GF-D8 (cell line): ENCODE results near the gene CXorf66.
"Not testable (repeated sequence)": the region's sequence is repeated elsewhere in the genome, so short reads cannot be mapped to it uniquely, and the experiment has no call there.

ENCODE experiments used
- DNase-seq: peaks from one replicate; lab custom pipeline; 2025; lab: John Stamatoyannopoulos, UW

The CXorf66 gene

GRCh38 chrX:139965421-139965820 lies at the start of gene CXorf66:
Gene CXorf66 (minus strand): TSS chrX:139965521. CDS start chrX:139965496, 25 bp downstream.
- no peak for DNase-seq

GRCh38 chrX:139982856-139983255 lies 17.5 kb upstream of the CXorf66 start:
- no peak for DNase-seq

GRCh38 chrX:139974471-139974870 lies 9.2 kb upstream of the CXorf66 start:
- no peak for DNase-seq

- no peak for DNase-seq
Observed at GRCh38 chrX:139972629-139973624, 7.6 kb upstream of the CXorf66 start.

GRCh38 chrX:139972113-139972512 lies 6.8 kb upstream of the CXorf66 start:
- no peak for DNase-seq

- DNase-seq: no peak
Observed at GRCh38 chrX:139971394-139971749, 6.1 kb upstream of the CXorf66 start.

- no peak for DNase-seq
Observed at GRCh38 chrX:139969286-139969685, 4.0 kb upstream of the CXorf66 start.

- DNase-seq: no peak
Observed at GRCh38 chrX:139967750-139968149, 2.4 kb upstream of the CXorf66 start.

GRCh38 chrX:139967300-139967699 lies 2.0 kb upstream of the CXorf66 start:
- DNase-seq: no peak

- not testable (repeated sequence) for DNase-seq
Observed at GRCh38 chrX:139966159-139966558, 838 bp upstream of the CXorf66 start.

- not testable (repeated sequence) for DNase-seq
Observed at GRCh38 chrX:139961091-139961490, 4.2 kb downstream of the CXorf66 start.

GRCh38 chrX:139949703-139950102 lies 15.6 kb downstream of the CXorf66 start:
- DNase-seq: no peak

GRCh38 chrX:139945075-139945474 lies 20.2 kb downstream of the CXorf66 start:
- DNase-seq: no peak

- DNase-seq: no peak
Observed at GRCh38 chrX:139936259-139936658, 29.1 kb downstream of the CXorf66 start.

GRCh38 chrX:139933904-139934303 lies 31.4 kb downstream of the CXorf66 start:
- DNase-seq: no peak

GRCh38 chrX:139932901-139933796 lies 32.2 kb downstream of the CXorf66 start, which contains the start of gene ATP11C:
Gene ATP11C (minus strand): TSS chrX:139933053. CDS start chrX:139932042, 1,011 bp downstream.
- DNase-seq: peak; percentile 71

- no peak for DNase-seq
Observed at GRCh38 chrX:139932073-139932900, 33.0 kb downstream of the CXorf66 start.

GRCh38 chrX:139931646-139932072 lies 33.7 kb downstream of the CXorf66 start:
- DNase-seq: no peak

GRCh38 chrX:139930916-139931645 lies 34.2 kb downstream of the CXorf66 start:
- peak; percentile 10 for DNase-seq

GRCh38 chrX:139930401-139930800 lies 34.9 kb downstream of the CXorf66 start:
- DNase-seq: no peak

GRCh38 chrX:139929876-139930275 lies 35.4 kb downstream of the CXorf66 start:
- DNase-seq: no peak
